ENCODE results near the gene COBLL1.

DNA sequence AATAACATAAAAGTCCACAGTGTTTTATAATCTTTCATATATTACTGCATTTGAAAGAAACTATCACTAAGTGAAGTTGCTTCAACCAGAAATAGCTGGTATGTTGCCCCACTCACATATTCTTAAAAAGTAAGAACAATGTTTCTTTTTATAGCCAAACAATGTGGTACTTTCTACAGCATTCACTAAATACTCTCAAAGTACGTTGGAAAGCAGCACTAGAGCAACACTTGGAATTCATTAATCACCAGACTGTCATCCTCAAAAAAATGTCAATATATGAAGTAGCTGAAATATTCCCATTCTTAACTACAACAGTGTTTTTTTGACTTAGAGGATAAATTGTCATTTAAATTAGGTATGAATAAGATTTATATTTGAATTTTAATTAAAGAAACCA, 32.8 kb downstream of the COBLL1 start:
- no peak for TF ChIP-seq EP300 (IDR thresholded peaks at IDR 0.05; ENCODE audit: borderline replicate concordance)
- no peak for TF ChIP-seq USF1 (IDR thresholded peaks at IDR 0.05)
- no peak for TF ChIP-seq FOXM1 (IDR thresholded peaks at IDR 0.05; ENCODE audit: borderline replicate concordance, low read depth)
- TF ChIP-seq REST (IDR thresholded peaks at IDR 0.05; ENCODE audit: low read depth), result no peak
- TF ChIP-seq ZBTB7A (IDR thresholded peaks at IDR 0.05; ENCODE audit: low read depth), result no peak

Measured in Ishikawa (cell line).